ENCODE measurements around the gene CRIM1.

DNA sequence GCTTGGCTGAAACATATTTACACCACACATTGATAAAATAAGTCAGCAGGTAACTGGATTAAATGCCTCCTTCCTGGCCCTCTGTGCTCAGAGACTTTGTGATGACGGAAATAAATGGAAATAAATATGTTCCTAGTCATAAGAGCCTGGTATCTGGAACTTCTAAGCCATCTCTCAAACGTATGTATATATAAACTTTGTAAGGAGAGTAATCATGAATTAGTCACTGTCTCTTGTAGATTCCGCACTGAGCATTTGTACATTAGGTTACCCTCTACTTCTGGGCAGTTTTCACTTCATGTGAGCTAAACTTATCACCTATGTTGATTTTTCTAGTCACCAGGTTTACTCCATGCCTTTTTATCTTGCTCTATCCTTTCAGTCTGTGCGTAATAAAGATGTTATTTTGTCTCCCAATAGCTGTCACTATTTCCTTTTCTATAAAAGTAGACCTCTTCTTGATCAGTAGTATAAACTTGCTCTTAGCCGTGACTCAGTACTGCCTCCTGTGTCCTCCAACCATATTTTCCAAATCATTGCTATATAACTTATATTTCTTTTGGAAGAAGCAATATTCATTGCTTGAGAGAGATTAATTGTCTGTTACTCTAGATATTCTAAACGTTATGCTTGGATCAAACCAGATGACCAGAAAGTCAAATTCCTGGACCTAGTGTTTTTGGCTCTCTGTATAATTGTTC, 189.2 kb downstream of the CRIM1 start:
- TF ChIP-seq EP300 (IDR thresholded peaks at IDR 0.05) (no peak), POLR2A (IDR thresholded peaks at IDR 0.05) (no peak), CTCF (IDR thresholded peaks at IDR 0.05) (no peak), POLR2AphosphoS5 (IDR thresholded peaks at IDR 0.05) (no peak)

Measured in suprapubic skin (tissue), 4 donors.